ENCODE data around the gene C20orf173. TPM values are rescaled to one million over a fixed set of nuclear protein-coding genes. Genes with fewer than 3 reads are reported as not detected.
"Not testable (repeated sequence)": the region's sequence is repeated elsewhere in the genome, so short reads cannot be mapped to it uniquely, and the experiment has no call there.

Gene C20orf173, protein sequence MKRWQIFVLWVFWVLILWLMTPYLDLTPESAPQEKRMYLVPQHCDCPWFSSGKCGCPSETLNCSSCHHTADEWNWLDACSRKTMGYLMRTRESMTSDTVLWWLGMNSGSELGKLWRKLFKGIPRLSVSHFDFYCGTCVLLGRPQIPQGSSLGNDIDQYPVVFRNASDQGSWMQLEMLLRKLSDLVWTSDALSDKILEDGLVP
- not detected in 2 replicates for total RNA-seq

DNA sequence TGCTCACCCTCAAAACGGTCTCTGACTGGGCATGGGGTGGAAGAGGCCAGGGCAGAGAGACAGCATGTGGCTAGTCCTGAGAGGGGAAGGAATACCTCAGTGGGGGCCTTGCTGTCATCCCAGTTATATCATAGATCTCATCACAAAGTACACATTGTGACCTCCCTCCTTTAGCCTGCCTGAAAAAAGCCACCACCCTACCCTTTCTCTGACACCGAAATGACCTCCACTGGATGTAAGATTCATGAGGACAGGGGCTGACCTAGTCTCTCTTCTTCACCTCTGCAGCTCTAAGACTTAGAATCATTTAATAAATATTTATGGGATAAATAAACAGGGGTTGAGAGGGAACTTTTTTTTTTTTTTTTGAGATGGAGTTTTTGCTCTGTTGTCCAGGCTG, at the start of gene C20orf173:
TSS of gene C20orf173 (minus strand) at position 101 of the 400 bp plus-strand sequence. CDS start 279 bp downstream, outside the sequence.
- intact Hi-C loops (cut with micrococcal nuclease) = no loop called here

GRCh38 chr20:35579196-35579595, 49.7 kb upstream of the C20orf173 start:
- intact Hi-C loops (cut with micrococcal nuclease) = no loop called here

DNA sequence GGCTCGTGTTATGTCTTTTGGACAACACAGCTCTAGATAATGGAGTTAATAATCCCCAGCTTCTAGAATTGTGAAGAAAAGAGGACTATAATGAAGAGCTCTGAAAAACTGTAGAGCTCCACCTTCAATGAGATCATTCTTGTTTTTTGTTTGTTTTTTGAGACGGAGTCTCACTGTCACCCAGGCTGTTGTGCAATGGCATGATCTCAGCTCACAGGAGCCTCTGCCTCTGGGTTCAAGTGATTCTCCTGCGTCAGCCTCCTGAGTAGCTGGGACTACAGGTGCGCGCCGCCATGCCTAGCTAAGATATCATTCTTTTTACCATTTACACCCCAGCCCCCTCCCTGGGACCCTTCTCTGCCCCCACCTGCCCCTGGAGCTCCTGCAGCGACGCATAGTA, 49.0 kb upstream of the C20orf173 start:
- intact Hi-C loops (cut with micrococcal nuclease) = no loop called here

DNA sequence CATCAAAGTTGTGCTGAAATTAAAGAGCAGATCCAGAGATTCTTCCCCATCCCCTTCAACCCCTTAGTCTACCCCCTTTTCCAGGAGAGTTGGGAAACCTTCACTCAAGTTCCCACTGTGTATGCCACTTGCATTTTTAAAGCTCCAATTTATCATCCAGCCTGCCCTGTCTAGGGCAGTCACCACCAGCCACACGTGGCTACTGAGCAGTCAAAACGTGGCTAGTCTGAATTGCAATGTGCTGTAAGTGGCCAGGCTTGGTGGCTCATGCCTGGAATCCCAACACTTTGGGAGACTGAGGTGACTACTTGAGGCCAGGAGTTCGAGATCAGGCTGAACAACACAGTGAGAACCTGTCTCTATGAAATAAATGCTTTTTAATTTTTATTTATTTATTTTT, 47.4 kb upstream of the C20orf173 start:
- intact Hi-C loops (cut with micrococcal nuclease) = no loop called here

- intact Hi-C loops (cut with micrococcal nuclease) = no loop called here
Measured at GRCh38 chr20:35575958-35576357, 46.5 kb upstream of the C20orf173 start.

GRCh38 chr20:35572838-35573237, 43.4 kb upstream of the C20orf173 start:
- intact Hi-C loops (cut with micrococcal nuclease) = no loop called here

DNA sequence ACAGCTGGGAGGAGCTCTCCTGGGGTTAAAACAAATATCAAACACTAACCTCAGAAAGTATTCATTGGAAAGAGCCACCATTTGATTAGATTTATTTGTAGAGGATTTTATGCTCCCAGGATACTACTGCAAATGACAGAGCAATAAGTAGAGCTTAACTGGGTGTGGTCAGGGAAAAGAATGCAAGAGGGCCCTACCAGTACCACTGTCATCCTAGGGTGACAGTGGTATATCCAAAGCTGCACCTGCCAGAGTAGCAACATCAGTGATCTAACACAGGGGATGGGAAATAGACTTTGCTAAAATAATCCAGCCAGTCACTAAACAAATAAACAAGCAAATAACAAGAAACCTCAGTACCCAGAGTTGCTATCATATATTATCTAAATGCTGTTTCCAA, 42.1 kb upstream of the C20orf173 start:
- intact Hi-C loops (cut with micrococcal nuclease) = no loop called here

DNA sequence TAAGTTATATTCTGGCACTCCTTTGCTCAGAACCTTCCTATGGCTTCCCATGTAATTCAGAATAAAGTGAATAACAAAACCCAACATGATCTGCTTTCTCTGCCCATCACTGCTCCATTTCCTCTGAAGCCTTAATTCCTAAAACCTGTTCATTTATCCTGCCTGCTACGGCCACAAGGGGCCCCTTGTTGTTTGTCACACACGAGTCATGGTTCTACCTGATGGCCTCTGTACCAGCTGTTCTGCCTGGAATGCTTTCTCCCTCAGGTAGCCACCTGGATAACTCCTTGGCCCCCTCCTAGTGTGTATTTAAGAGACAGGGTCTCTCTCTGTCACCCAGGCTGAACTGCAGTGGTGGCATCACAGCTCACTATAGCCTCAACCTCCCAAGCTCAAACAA, 39.2 kb upstream of the C20orf173 start:
- intact Hi-C loops (cut with micrococcal nuclease) = no loop called here

- intact Hi-C loops (cut with micrococcal nuclease) = no loop called here
Measured at GRCh38 chr20:35564905-35565304, 35.5 kb upstream of the C20orf173 start.

DNA sequence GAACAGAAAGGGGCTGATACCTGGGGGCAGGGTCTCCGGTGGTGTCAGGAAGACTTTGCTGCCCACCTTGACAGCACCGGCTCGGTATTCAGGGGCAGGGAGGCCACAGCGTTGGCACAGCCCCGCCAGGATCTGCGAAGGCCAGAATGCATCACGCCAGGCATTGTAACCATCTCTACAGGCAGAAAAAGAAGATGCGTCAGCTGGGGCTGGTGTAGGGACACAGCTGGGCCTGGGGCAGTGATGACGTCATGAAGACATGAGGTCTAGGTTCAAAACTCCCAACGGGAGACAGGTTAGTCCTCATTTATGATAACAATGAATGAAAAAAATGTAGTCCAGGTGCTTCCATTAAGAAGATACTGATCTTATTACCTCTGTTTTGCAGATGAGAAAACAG, 34.4 kb upstream of the C20orf173 start:
- intact Hi-C loops (cut with micrococcal nuclease) = no loop called here

- intact Hi-C loops (cut with micrococcal nuclease) = no loop called here
Measured at GRCh38 chr20:35562541-35563110, 33.2 kb upstream of the C20orf173 start.

GRCh38 chr20:35561671-35562070, 32.2 kb upstream of the C20orf173 start:
- intact Hi-C loops (cut with micrococcal nuclease) = no loop called here

GRCh38 chr20:35561268-35561667, 31.8 kb upstream of the C20orf173 start:
- intact Hi-C loops (cut with micrococcal nuclease) = no loop called here

DNA sequence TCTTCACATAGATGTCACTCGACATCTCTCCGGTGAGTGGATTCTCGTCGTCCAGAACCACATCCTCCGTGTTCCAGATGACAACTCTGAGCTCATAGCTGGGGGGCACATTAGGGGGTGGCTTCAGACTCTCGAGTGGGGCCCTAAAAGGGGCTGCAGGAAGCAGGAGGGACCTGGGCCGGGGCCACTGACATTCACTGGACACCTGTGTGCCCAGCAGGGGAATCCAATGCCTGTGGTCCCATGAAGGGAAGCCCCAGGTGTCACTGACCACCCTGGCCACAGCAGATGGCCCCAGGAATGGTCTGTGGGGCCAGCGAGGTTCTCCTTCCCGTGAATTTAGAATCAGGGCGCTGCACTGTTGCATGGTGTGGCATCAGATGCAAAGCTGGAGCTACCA, 31.1 kb upstream of the C20orf173 start:
- intact Hi-C loops (cut with micrococcal nuclease) = no loop called here

DNA sequence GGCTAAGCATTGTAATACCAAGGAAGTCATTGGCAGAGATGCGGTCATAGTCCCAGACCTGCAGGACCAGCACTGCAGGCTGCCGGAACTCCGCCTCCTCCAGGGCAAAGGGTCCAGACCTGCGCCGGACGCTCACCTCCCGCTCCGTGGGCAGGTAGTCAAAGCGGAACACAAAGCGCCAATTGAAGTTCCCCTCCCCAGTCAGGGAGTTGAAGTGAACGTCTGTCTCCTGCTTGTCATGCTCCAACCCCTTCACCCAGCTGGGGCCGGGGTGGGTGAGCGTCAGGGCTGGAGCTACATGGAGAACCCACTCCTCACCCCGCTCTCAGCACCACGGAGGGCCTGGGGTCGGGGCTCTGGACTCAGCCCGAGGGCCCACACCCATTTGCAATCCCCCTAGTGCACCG, 30.7 kb upstream of the C20orf173 start:
- intact Hi-C loops (cut with micrococcal nuclease) = no loop called here

DNA sequence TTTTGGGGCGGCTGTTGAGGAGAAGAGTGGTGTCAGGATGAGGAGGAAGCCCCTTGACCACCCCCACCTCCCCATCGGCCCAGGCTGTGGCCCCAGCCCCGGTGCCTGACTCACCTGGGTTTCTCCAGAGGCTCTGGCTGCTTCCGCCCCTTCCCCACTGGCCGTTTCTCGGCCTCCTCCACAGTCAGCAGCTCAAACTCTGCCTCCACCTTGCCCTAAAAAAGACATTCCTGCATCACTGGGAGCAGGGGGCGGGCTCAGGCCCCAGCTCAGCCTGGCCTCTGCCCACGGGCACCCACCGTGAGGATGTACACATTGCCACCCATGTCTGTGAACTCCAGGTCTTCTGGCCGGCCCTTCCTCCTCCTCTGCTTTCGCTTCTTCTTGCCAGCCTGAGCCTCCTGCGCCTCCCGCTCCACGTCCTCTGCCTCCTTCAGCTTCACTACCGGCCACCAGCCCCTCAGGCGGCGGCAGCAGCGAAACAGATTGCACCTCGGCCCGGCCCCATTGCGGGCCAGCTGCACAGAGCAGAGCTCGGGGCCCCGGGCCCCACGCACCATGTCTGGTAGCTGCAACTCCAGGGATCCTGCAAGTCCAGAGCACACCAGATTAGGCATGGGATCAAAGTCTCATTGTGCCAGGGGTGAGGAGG, 29.7 kb upstream of the C20orf173 start:
- intact Hi-C loops (cut with micrococcal nuclease) = no loop called here

- intact Hi-C loops (cut with micrococcal nuclease) = no loop called here
Measured at GRCh38 chr20:35558451-35558850, 29.0 kb upstream of the C20orf173 start.

DNA sequence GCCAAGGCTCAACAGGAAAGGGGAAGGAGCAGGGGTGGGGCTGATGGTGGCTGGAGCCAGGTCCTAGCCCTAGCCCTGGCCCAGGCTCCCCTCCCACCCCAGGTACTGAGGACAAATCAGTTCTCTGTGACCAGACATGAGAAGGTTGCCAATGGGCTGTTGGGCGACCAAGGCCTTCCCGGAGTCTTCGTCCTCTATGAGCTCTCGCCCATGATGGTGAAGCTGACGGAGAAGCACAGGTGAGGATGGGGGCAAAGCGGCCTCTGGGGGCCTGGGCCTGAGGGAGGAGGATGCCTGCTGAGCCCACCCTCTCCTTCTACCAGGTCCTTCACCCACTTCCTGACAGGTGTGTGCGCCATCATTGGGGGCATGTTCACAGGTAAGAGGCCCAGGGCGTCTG, 27.4 kb upstream of the C20orf173 start:
- intact Hi-C loops (cut with micrococcal nuclease) = no loop called here

DNA sequence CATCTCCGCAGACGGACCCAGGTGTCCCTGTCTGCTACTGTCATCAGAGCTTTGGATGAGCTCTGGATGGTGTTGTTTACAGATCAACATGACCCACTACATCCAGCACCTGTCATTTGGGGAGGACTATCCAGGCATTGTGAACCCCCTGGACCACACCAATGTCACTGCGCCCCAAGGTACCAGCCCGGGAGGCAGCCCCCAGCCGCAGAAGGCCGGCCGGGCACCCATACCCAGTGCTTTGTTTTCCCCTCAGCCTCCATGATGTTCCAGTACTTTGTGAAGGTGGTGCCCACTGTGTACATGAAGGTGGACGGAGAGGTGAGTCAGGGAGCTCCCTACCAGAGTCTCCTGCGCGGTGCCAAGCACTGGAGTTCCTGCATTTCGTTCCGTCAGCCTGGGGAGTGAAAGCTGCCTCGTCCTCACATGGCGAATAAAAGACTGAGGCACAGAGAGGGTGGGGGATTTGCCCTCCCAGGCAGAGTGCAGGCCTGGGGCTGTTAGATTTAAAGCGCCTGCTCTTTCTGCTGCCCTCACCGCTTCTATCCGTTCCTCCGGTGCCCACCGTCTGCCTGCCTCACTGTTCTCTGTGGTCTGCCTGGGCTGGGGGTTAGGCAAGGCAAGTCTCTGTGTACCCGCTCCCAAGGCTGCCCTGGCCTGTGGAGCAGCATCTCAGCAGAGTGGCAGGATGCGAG, 26.6 kb upstream of the C20orf173 start:
- intact Hi-C loops (cut with micrococcal nuclease) = no loop called here

DNA sequence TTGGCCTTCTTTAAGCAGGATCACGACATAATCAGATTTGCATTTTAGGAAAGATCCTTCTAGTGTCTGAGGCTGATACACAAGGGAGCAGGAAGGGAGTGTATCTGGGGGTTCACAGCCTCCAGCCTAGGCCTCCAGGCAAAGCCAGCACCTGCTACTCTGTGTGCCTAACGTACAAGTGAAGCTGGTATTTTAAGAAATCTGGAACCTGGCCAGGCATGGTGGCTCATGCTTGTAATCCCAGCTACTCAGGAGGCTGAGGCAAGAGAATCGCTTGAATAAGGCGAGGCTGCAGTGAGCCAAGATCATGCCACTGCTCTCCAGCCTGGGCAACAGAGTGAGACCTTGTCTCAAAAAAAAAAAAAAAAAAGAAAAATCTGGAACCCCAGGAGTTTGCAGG, 26.0 kb upstream of the C20orf173 start:
- intact Hi-C loops (cut with micrococcal nuclease) = not testable (repeated sequence)

GRCh38 chr20:35552914-35553313, 23.5 kb upstream of the C20orf173 start:
- intact Hi-C loops (cut with micrococcal nuclease) = no loop called here

DNA sequence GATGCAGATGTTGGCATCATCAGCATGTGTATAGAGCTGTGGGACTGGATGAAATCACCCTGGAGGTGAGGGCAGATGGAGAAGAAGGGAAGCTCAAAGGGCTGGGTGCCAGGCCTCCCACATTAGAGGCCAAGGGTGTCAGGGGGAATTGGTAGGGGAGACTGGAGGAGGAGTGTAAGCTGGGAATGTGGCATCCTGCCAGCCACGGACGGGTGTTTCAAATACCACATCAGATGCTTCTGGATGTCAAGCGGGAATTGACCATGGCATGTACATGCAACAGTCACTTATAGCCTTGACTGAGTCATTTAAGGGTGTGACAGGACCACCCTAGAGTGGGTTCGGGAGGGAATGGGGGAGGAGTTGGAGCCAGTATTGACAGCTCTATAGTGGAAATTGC, 22.1 kb upstream of the C20orf173 start:
- intact Hi-C loops (cut with micrococcal nuclease) = no loop called here
